Endothelial cell of umbilical vein (primary cell): ENCODE results near the gene MAEA. TPM values are rescaled to one million over a fixed set of nuclear protein-coding genes. Genes with fewer than 3 reads are reported as not detected.

Experiments
- BruUV-seq: library from RNA; stranded (reverse); fragments of 400-500 nt; replicated peaks from 2 replicates; lab custom pipeline; 2021; lab: Mats Ljungman, UMichigan
- CTCF ChIA-PET: fragments of 300-600, 350-600 bp; sonication (Branson Sonifier 250); formaldehyde crosslinking; loops from one replicate; lab custom pipeline; 2021; ENCODE audit warnings: antibody characterized with exemption, inconsistent platforms; lab: Charles Lee
- POLR2A ChIA-PET: fragments of 300-600, 350-600 bp; sonication (Branson Sonifier 250); formaldehyde crosslinking; loops from one replicate; lab custom pipeline; 2021; ENCODE audit warnings: antibody characterized with exemption, inconsistent platforms; lab: Charles Lee
- DNase-seq: peaks from one replicate; pipeline ENCODE4 v3.0.0-alpha.2; 2011; ENCODE audit warnings: low read depth, low spot score
- FAIRE-seq: peaks from 2 replicates; lab custom pipeline; 2011; peaks lifted over from hg19 to GRCh38; lab: Jason Lieb, UNC
- H2AFZ ChIP-seq: 2 replicates; pipeline ENCODE4 v1.6.0; 2012; ENCODE audit warnings: low read depth, low read length, control low read depth, inconsistent platforms
- H3K27ac ChIP-seq: 2 replicates; pipeline ENCODE4 v1.5.1; 2011; ENCODE audit warnings: low read depth, mild to moderate bottlenecking, control low read depth, low read length, moderate library complexity; ENCODE audit not compliant: insufficient read depth
- H3K27me3 ChIP-seq, 2 experiments: 2 replicates each; pipeline versions ENCODE4 v1.6.0 to v1.6.1; 2011; ENCODE audit warnings: low read length in 2 of 2, mixed read lengths in 1 of 2; ENCODE audit not compliant: control insufficient read depth in 2 of 2, insufficient read depth in 2 of 2
- H3K36me3 ChIP-seq, 2 experiments: 2 replicates in 1 of 2; 3 replicates in 1 of 2; pipeline ENCODE4 v1.5.1; 2011; ENCODE audit warnings: low read length in 2 of 2, mild to moderate bottlenecking in 1 of 2, moderate library complexity in 1 of 2; ENCODE audit not compliant: control insufficient read depth in 2 of 2, insufficient read depth in 2 of 2; ENCODE audit errors: extremely low read depth in 1 of 2
- H3K4me1 ChIP-seq: 3 replicates; pipeline ENCODE4 v1.5.1; 2011; ENCODE audit warnings: mild to moderate bottlenecking, low read length; ENCODE audit not compliant: control insufficient read depth, insufficient read depth; ENCODE audit errors: extremely low read depth
- H3K4me2 ChIP-seq: 2 replicates; pipeline ENCODE4 v1.6.1; 2011; ENCODE audit warnings: low read length, control low read depth, mixed read lengths; ENCODE audit not compliant: insufficient read depth
- H3K4me3 ChIP-seq, 3 experiments: fragments of 200-600 bp in 1 of 3; sonication (generic), shearing (Covaris generic) in 1 of 3; replicated peaks in 1 of 3; 2 replicates each; pipeline ENCODE4 v1.5.1; 2011 to 2016; ENCODE audit warnings: control low read depth in 3 of 3, low read length in 3 of 3, mild to moderate bottlenecking in 2 of 3, inconsistent platforms in 1 of 3, low read depth in 1 of 3, moderate library complexity in 1 of 3; ENCODE audit not compliant: insufficient read depth in 1 of 3
- H3K79me2 ChIP-seq: 2 replicates; pipeline ENCODE4 v1.6.0; 2012; ENCODE audit warnings: low read length, inconsistent platforms; ENCODE audit not compliant: control insufficient read depth, insufficient read depth
- H3K9ac ChIP-seq: replicated peaks from 2 replicates; pipeline ENCODE3; 2011; ENCODE audit warnings: low read length, control low read depth; ENCODE audit not compliant: insufficient read depth; ENCODE audit errors: extremely low read depth
- H3K9me1 ChIP-seq: replicated peaks from 3 replicates; pipeline ENCODE4 v1.6.0; 2011; ENCODE audit warnings: mild to moderate bottlenecking, low read length; ENCODE audit not compliant: control insufficient read depth, insufficient read depth; ENCODE audit errors: extremely low read depth
- H3K9me3 ChIP-seq: replicated peaks from 2 replicates; pipeline ENCODE4 v1.5.1; 2012; ENCODE audit warnings: low read length, inconsistent platforms; ENCODE audit not compliant: control insufficient read depth, insufficient read depth
- H4K20me1 ChIP-seq: replicated peaks from 2 replicates; pipeline ENCODE3; 2011; ENCODE audit warnings: mild to moderate bottlenecking, low read length; ENCODE audit not compliant: control insufficient read depth, insufficient read depth; ENCODE audit errors: extremely low read depth
- EZH2 ChIP-seq: IDR thresholded peaks from 2 replicates; pipeline ENCODE4 v1.6.1; 2012; ENCODE audit warnings: borderline replicate concordance, low read depth, mild to moderate bottlenecking, moderate library complexity, low read length, inconsistent platforms; ENCODE audit not compliant: severe bottlenecking
- FOS ChIP-seq: IDR thresholded peaks from 2 replicates; pipeline ENCODE4 v1.6.1; 2011; ENCODE audit warnings: mild to moderate bottlenecking, low read length, moderate library complexity, borderline replicate concordance; ENCODE audit not compliant: insufficient read depth
- GATA2 ChIP-seq: IDR thresholded peaks from 2 replicates; pipeline ENCODE4 v1.7.0; 2011; ENCODE audit warnings: low read depth, mild to moderate bottlenecking, moderate library complexity, mixed read lengths, low read length; ENCODE audit not compliant: insufficient read length, insufficient read depth
- JUN ChIP-seq: IDR thresholded peaks from 2 replicates; pipeline ENCODE4 v1.6.1; 2011; ENCODE audit warnings: borderline replicate concordance, low read depth; ENCODE audit not compliant: insufficient read length, insufficient read depth
- MYC ChIP-seq: IDR thresholded peaks from one replicate; pipeline ENCODE4 v1.6.1; 2011; ENCODE audit warnings: mild to moderate bottlenecking, low read depth, low read length
- POLR2A ChIP-seq: IDR thresholded peaks from 2 replicates; pipeline ENCODE4 v1.6.1; 2012; ENCODE audit warnings: low read depth, mild to moderate bottlenecking, control low read depth, low read length
- POLR2AphosphoS5 ChIP-seq: IDR thresholded peaks from 2 replicates; pipeline ENCODE4 v1.6.1; 2012; ENCODE audit warnings: low read depth, mild to moderate bottlenecking, control low read depth, low read length, moderate library complexity; ENCODE audit not compliant: insufficient read depth
- dilution Hi-C: fragments of 300-500 bp; cut with MboI; formaldehyde crosslinking; loops from one replicate; pipeline ENCODE4 v1.15.0; 2019; ENCODE audit warnings: low sequenced_read_pairs; ENCODE audit not compliant: extremely low pct_ligation_motif_present
- intact Hi-C: fragments of 100-400 bp; cut with micrococcal nuclease; formaldehyde crosslinking; loops from one replicate; pipeline ENCODE4 v1.10.0; 2022
- polyA plus RNA-seq, 4 experiments: library from polyadenylated mRNA; depleted of rRNA in 3 of 4; stranded (reverse) in 3 of 4; unstranded in 1 of 4; fragments of >200 nt; gene quantifications; 2 replicates each; pipeline versions ENCODE4 v1.2.1 to v1.2.3, GENCODE V29; 2011 to 2012; ENCODE audit warnings: missing spikeins in 1 of 4
- total RNA-seq: library from RNA; stranded (reverse); gene quantifications from 2 replicates; pipeline ENCODE4 v1.2.3, GENCODE V29; 2021
- TF ChIP-seq, protein P1 (sequence below), 2 donors: IDR thresholded peaks; 1 replicate in 1 of 2; 2 replicates in 1 of 2; pipeline ENCODE4 v1.5.1; 2011; ENCODE audit warnings: low read length in 2 of 2, mild to moderate bottlenecking in 2 of 2, moderate library complexity in 2 of 2, control low read depth in 1 of 2, inconsistent platforms in 1 of 2, low read depth in 1 of 2; ENCODE audit not compliant: insufficient read depth in 1 of 2; ENCODE audit errors: extremely low read depth in 1 of 2
- TF ChIP-seq, protein P2 (sequence below): IDR thresholded peaks from 2 replicates; pipeline ENCODE4 v1.6.1; 2011; ENCODE audit not compliant: insufficient read depth, insufficient read length

Gene MAEA
- total and polyA plus RNA-seq, 2 donors (not counting 3 experiments of a cell fraction or from before 2014, with no cell fraction given), result 66.0 to 108 TPM

DNA sequence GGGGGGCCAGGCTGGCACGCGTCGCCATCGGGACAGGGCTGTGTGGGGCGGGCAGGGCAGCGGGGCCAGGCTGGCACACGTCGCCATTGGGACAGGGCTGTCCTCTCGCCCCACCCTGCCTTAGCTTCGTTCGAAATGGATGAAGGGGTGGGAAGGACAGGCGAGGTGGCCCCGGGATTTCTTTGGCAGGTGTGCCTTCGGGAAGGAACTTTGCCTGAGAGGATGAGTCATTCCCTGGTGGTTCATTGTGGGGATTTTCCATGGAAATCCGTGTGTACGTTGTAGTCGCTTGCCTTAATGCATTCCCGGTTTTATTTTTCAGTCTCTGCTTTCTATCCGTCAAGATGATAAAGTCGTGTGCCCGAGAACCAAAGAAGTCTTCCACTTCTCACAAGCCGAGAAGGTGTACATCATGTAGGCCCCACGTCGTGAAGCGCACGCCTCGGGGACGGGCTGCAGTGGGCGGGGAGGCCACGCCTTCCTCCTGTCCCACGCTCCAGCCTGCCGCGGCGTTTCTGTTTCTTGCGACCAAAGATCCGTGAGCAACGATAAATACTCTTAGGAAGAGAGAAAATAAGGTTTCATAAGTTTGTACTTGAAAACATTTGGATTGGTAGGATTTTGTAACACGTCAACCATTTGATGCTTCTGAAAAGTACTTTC, 49.2 kb downstream of the MAEA start:
- FAIRE-seq (peak; percentile 15), DNase-seq (no peak)
- Histone ChIP-seq H3K27ac (no peak overlapping the region), H3K36me3 (peaks cover 7 to 36% of the 10 kb centered on the region in 2 experiments), H3K4me2 (no peak overlapping the region), H3K79me2 (no peaks in the 10 kb centered on the region), H2AFZ (no peak overlapping the region), H4K20me1 (no peaks in the 10 kb centered on the region), H3K27me3 (no peaks in the 10 kb centered on the region), H3K4me1 (peaks cover 10% of the 10 kb centered on the region), H3K4me3 (no peak overlapping the region), H3K9me3 (no peaks in the 10 kb centered on the region), H3K9ac (no peak overlapping the region), H3K9me1 (no peaks in the 10 kb centered on the region)
- ChIA-PET POLR2A (no interaction called here), CTCF (no interaction called here)
- dilution Hi-C loops, result no loop called here
- intact Hi-C loops, result no loop called here
- TF ChIP-seq POLR2A (no peak), MYC (no peak), POLR2AphosphoS5 (no peak), FOS (no peak), EZH2 (no peak), GATA2 (no peak), JUN (no peak)
- TF ChIP-seq, protein P1, sequence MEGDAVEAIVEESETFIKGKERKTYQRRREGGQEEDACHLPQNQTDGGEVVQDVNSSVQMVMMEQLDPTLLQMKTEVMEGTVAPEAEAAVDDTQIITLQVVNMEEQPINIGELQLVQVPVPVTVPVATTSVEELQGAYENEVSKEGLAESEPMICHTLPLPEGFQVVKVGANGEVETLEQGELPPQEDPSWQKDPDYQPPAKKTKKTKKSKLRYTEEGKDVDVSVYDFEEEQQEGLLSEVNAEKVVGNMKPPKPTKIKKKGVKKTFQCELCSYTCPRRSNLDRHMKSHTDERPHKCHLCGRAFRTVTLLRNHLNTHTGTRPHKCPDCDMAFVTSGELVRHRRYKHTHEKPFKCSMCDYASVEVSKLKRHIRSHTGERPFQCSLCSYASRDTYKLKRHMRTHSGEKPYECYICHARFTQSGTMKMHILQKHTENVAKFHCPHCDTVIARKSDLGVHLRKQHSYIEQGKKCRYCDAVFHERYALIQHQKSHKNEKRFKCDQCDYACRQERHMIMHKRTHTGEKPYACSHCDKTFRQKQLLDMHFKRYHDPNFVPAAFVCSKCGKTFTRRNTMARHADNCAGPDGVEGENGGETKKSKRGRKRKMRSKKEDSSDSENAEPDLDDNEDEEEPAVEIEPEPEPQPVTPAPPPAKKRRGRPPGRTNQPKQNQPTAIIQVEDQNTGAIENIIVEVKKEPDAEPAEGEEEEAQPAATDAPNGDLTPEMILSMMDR (IDR thresholded peaks at IDR 0.05; ENCODE audit: extremely low read depth in 1 of 2, insufficient read depth in 1 of 2, low read depth in 1 of 2, low read length in 2 of 2), result no peak
- TF ChIP-seq, protein P2, sequence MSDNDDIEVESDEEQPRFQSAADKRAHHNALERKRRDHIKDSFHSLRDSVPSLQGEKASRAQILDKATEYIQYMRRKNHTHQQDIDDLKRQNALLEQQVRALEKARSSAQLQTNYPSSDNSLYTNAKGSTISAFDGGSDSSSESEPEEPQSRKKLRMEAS, result no peak
- BruUV-seq, result no TSS peak
